ENCODE results near the gene COQ10B. TPM values are rescaled to one million over a fixed set of nuclear protein-coding genes. Genes with fewer than 3 reads are reported as not detected.
"Not testable (repeated sequence)": the region's sequence is repeated elsewhere in the genome, so short reads cannot be mapped to it uniquely, and the experiment has no call there.

Gene COQ10B
- 25.6 TPM for total RNA-seq
- long read RNA-seq, transcript COQ10B-201 (5 exons, 2,239 nt), result major isoform, 72 of 74 reads
- long read RNA-seq, partial matches to known transcripts, result 1 of 74 reads
- long read RNA-seq, other reads (novel, unspliced or antisense), result 1 of 74 reads

DNA sequence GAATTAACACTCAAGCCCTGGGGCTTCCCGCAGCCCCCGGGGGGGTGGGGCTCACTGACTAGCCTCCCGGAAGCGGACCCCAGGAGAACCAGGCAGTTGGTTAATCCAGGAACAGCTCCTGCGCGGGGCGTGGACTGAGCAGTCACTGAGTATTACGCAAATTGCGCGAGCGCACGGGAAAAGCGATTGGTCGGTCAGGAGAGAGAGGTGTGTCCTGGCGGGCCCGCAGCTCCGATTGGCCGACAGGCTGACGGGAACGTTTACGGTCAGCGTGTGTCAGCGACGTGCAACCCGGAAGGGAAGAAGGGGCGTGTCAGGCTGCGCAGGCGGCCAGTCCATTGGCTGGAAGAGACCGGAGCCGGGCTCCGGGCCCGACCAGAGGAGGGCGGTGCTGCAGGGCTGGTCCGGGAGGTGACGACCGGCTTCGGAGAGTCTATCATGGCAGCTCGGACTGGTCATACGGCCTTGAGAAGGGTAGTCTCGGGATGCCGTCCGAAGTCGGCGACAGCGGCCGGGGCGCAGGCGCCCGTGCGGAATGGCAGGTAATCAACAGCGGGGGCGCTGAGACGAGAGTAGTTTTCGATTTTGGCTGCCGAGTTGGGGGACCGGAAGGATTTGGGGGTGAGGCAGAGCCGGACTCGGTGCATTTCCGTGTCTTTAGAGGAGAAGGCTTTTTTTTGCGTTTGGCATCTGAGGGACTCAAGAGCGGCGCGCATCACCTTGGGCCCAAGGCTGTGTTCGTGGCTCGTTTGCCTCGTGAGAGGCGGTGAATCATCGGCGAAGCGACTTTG, at the start of gene COQ10B:
TSS of gene COQ10B (plus strand) at position 430 of the 791 bp plus-strand sequence. CDS start at position 439, 9 bp downstream.
- intact Hi-C loops (cut with micrococcal nuclease), result no loop called here
- peak; percentile 98 for ATAC-seq
- peak; percentile 99 for DNase-seq

DNA sequence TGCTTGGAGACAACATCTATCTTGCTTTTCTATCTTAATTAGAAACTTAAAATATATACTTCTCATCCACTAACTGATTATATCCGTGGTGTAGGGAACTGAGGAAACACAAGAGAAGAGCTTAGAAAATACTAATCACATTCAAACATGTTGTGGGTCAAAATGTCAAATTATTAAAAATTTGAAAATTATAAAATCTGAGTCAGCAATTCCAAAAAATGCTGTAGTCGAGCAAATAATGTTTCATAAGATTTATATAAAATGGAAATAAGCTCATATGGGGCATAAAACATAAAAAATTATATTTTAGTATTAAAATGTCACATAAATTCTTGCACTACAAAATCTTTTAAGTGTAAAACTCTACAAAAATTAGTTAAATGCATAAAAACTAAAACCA, 47.8 kb upstream of the COQ10B start:
- DNase-seq (no peak), ATAC-seq (no peak)
- intact Hi-C loops (cut with micrococcal nuclease), result loop anchor here (10.0 kb wide), 1 partner anchor 89 kb away; the partner anchor contains the start of gene HSPD1

DNA sequence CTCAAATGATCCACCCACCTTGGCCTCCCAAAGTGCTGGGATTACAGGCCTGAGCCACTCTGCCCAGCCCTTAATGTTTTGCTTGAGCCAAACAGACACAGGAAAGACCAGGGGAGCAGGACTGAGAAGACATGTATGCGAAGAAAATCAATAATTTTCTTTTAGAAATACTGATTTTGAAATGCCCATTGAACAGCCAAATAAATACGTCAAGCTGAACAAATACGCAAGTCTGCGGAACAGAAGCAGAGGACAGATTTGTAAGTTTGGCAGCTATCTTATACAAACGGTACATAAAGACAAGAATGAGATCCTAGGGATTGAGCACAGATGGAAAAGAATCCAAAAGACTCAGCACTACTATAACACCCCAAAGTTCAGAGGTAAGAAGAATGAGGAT, 39.3 kb upstream of the COQ10B start:
- intact Hi-C loops (cut with micrococcal nuclease), result no loop called here
- ATAC-seq, result no peak
- DNase-seq, result no peak

DNA sequence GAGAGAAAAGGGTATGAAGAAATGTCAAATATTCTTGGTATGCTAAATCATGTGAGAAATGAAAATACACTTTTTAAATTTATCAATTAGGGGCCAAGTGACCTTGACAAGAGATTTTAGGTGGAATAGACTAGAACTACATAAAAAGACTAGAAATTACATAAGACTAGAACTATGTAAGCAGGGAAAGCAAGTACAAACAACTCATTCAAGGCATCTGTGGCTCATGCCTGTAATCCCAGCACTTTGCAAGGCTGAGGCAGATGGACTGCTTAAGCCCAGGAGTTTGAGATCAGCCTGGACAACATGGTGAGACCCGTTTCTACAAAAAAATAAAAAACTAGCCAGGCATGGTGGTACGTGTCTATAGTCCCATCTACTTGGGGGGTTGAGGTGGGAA, 38.8 kb upstream of the COQ10B start:
- intact Hi-C loops (cut with micrococcal nuclease), result no loop called here
- ATAC-seq (no peak), DNase-seq (no peak)

DNA sequence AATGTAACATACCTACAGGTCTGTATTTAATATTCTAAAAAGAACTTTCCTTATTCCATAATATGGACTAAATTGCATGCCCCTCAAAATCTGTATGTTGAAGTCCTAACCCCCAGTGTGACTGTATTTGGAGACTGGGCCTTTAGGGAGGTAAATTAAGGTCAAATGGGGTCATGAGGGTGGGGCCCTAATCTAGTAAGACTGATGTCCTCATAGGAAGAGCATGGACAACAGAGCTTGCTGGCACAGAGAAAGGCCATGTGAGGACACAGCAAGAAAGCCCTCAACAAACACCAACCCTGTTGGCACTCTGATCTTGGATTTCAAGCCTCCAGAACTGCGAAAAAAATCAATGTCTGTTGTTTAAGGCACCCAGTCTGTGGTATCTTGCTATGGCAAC, 37.1 kb upstream of the COQ10B start:
- no peak for ATAC-seq
- DNase-seq, result no peak
- intact Hi-C loops (cut with micrococcal nuclease), result no loop called here

DNA sequence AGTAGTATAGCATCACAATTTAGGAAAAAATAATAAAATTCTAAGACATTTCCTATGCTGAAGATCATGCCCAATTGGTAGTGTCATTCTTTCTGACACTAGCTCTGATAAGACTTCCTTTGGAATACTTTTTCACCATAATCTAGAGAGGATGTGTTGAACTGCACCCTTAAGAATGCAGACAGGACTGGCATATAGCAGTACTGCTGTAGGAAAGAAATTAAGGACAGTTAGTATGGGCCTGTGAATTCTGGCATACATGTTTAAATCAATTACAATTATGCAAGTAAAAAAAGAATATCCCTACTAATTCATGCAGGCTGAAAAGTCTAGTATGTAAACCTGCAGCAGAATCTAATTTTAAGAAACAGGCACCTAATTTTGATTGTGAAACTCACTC, 33.9 kb upstream of the COQ10B start:
- DNase-seq (no peak), ATAC-seq (no peak)
- intact Hi-C loops (cut with micrococcal nuclease), result no loop called here

DNA sequence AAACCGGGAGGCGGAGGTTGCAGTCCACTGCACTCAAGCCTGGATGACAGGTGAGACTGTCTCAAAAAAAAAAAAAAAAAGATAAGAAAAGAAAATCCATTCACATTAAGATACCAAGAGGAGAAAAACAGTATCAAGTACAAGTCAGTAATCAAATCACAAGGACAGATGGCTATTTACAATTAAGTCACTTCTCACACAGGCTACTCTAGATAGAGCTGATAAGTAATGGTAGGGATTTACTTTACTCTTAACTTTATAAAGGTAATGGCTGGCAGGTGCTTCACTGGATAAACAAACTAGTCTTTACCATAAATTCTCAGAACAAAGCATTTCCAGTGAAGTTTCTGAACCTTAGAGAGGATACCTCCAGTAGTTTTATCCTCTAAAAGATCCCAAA, 30.0 kb upstream of the COQ10B start:
- intact Hi-C loops (cut with micrococcal nuclease), result no loop called here
- ATAC-seq, result no peak

DNA sequence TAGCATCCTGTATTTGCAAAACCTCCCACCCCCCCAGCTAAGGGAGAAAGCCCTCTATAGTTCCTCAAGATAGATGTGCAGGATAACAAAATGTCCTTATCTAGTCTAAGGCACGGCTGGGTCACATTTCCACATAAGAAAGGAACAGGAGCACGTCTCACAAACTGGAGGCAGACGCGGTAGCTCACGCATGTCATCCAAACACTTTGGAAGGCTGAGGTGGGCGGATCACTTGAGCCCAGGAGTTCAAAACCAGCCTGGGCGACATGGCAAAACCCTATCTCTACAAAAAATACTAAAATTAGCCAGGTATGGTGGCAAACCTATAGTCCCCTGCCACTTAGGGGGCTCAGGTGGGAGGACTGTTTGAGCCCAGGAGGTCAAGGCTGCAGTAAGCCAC, 27.8 kb upstream of the COQ10B start:
- ATAC-seq, result peak; percentile 10
- no peak for DNase-seq
- intact Hi-C loops (cut with micrococcal nuclease), result no loop called here

More for the DNA sequence above, 30.0 kb upstream of the COQ10B start:
- no peak for DNase-seq

DNA sequence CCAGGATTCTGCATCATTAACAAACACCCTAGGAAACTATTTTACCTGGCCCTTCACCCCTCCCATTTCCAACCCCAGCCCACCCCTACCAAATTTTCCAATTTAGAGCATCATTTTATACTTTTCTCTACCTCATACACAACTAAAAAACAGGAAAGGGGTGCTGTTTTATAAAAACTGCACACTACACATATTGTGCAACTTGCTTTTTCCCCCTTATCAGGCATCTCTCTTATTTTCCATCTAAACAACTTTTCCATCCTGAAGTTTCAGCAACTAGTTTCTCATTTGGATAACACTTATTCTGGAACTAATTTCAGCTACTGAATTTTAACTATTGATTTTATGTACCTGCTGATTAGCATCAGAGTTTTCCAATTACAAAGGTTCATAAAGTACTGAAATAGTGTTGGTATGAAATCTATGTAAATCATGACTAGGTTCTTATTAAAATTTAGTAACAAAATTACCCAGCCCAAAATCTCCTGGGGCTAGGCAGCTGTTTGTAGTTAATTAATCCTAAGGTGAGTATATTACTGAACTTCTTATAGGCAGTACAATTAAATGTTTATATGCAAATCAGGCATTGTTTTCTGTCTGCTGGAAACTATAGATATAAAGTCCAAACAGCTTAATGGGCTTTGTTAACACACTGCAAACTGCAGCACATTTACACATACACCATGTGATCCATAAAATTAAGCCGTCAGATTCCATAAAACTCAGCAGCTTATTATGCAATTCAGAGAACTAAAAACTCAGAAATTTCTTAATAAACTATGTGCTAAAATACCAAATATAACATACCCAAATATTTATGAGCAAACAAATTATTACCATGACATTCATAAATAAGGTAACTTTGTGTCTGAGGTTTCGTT, 26.4 kb upstream of the COQ10B start:
- DNase-seq, result no peak
- intact Hi-C loops (cut with micrococcal nuclease), result no loop called here
- no peak for ATAC-seq

DNA sequence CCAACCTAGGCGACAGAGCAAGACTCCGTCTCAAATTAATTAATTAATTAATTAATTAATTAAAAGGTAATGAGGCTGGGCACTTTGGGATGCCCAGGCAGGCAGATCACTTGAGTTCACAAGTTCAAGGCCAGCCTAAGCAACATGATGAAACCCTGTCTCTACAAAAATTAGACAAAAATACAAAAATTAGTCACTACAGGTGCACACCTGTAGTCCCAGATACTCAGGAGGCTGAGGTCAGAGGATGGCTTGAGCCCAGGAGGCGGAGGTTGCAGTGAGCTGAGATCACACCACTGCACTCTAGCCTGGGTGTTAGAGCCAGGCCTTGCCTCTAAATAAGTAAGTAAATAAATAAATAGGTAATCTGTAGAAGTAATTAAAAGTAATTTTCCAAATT, 25.4 kb upstream of the COQ10B start:
- DNase-seq (no peak), ATAC-seq (no peak)
- intact Hi-C loops (cut with micrococcal nuclease), result no loop called here

DNA sequence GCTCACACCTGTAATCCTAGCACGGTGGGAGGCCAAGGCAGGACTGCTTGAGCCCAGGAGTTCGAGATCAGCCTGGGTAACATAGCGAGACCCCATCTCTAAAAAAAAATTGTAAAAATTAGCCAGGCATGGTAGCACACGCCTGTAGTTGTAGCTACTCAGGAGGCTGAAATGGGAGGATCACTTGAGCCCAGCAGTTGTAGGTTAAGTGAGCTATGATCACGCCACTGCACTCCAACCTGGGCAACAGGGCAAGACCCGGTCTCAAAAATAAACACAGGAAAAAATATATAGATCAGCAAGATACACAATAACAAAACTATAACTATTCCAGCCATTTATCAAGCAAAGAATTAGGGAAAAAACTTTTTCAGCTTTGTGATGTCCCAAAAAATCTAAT, 21.5 kb upstream of the COQ10B start:
- no peak for ATAC-seq
- intact Hi-C loops (cut with micrococcal nuclease), result no loop called here

DNA sequence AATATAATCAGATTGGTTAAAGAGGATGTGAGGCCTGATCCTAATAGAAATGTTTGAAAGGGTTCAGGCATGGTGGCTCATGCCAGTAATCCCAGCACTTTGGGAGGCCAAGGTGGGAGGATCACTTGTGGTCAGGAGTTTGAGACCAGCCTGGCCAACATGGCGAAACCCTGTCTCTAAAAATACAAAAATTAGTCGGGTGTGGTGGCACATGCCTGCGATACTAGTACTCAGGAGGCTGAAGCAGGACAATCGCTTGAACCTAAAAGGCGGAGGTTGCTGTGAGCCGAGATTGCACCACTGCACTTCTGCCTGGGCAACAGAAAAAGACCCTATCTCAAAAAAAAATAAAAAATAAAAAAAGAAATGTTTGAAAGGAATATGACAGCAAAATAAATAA, 20.8 kb upstream of the COQ10B start:
- intact Hi-C loops (cut with micrococcal nuclease); ATAC-seq; DNase-seq: not testable (repeated sequence)

More for the DNA sequence above, 21.5 kb upstream of the COQ10B start:
- no peak for DNase-seq

DNA sequence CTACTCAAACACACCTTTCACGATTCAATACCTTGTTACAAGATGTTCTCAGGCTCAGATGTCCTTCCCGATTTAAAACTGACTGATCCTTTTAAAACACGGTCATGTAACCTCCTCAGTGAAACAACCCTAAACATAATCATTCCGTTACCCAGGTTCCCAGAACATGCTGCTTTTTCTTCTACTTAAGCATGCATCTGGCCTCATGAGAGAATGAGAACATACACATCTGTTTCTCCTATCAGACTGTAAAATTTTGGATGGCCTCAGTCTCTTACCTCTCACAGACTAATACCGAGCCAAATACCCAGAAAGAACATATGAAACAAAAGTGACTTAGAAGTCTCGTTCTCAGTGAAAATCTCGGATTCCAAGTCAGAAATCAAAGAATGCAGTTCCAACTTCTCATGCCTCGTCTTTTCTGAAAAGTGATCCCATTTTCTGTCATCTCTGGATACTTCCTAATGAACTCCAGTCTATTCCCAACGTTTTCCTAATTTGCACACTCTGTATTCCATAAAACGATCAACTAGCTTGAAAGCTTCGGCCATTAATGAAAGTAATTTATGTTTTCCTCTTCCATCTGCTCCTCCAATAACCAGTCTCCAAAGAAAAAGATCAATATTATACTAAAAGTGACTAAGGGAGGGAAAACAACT, 19.4 kb upstream of the COQ10B start:
- no peak for ATAC-seq
- DNase-seq, result no peak
- intact Hi-C loops (cut with micrococcal nuclease), result no loop called here

DNA sequence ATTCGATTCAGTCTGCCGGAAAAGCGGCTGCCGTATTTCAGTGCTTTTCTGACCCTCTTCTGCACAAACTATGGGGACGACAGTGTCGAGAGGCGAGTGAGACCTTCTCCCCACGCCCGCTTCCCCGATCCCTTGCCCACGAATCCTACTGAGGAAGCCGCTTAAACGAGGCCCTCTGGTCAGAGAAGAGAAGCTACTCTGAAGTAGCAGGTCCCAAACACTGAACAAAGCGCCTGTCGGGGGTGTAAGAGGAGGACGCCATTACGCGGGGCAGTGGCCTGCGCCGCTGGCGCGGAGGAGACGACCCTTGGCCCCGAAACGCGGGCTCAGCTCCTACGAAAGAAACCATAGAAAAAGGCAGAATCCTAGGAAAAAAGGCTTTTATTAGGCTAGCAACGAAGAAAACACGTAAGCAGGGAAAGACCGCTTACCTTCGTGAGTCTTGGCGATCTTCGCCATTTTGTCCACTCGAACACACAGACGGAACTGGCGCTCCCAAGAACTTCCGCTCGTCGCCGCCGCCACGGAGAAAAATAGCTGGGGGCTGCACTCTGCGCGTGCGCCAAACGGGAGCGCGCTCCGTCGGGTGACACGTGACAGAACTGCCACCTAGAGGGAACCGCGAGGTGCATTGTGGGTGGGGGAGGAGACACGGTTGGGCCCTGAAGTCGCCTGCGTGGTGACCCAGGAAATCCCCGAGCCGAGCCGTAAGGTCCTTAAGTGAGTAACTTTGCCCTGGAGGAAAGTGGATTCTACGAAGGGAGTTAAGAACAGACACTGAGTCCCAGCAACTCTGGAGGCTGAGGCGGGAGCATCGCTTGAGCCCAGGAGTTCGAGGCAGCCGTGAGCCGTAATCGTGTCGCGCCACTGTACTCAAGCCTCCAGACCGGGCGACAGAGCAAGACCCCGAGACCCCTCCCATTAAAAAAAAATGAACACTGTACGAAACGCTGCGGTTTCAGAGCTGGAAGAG, 18.5 kb upstream of the COQ10B start, which contains the start of gene SF3B1:
TSS of gene SF3B1 (minus strand) at position 488 of the 973 bp plus-strand sequence. CDS start at position 459, 29 bp downstream.
- intact Hi-C loops (cut with micrococcal nuclease), result no loop called here
- ATAC-seq, result peak; percentile 99
- DNase-seq, result peak; percentile 99

DNA sequence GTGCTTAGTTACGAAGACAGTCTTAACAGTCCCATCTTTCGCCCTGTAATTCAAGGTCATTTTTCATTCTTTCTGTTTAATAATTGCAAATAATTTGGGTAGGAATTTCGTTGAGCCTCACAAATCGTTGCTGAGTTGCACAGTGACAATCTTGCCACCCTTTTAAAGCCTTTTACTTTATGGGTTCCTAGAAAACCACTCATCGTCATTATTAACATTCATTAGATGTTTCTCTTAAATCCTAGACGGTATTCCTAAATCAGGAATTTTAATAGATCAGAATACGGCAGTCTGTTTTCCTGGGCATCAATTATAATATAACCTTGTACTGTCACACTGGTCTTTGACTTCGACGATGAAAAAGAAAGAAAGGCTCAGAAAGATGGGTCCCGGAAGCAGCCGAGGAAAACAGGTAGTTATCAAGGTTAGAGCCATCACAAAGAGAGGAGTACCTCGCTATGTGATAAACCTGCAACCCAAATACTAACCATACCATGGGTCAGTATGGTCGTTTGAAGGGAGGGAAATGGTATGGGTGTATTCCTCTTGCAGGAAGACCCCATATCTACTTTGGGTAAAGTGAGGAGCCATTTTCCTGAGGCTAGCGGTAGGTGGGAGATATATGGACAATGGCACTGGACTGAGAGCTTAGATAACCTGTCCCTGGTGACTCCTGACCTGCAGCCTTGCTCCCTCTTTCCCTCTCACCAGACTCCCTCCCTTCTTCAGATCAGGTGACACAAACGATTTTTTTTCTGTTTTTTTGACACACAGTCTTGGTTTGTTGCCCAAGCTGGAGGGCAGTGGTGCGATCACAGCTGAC, 17.5 kb upstream of the COQ10B start:
- DNase-seq (no peak), ATAC-seq (peak; percentile 24)
- intact Hi-C loops (cut with micrococcal nuclease), result no loop called here

DNA sequence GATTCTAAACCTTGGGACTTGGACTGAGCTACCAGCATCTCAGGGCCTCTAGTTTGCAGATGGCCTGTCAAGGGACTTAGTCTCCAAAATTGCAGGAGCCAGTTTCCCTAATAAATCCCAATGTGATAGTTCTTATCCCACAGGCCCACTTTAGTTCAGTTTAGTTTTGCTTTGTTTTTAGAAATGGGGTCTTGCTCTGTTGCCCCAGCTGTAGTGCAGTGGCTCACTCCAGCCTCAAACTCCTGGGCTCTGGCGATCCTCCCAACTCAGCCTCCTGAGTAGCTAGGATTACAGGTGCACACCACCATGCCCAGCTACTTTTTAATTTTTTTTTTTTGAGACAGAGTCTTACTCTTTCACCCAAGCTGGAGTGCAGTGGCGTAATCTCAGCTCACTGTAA, 16.0 kb upstream of the COQ10B start:
- no peak for DNase-seq
- intact Hi-C loops (cut with micrococcal nuclease), result no loop called here
- no peak for ATAC-seq

DNA sequence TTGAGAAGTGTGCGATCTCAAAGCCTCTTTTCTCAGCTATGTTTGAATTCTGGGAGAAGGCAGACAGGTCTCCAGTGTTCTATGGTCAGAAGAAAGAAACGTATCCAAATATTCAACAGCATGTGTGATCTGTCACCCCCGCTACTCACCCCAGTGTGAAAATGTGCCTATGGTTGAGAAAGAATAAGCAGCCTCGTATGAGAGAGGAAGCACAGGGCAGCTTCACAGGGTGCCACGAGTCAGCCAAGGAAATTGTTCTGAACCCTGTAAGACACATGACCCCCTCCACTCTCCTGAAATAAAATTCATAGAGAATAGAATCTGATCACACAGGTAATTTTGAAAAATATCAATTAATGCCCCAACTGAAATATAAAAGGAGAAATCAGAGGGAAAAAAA, 10.5 kb upstream of the COQ10B start:
- ATAC-seq, result peak; percentile 70
- intact Hi-C loops (cut with micrococcal nuclease), result no loop called here

More for the DNA sequence above, 10.5 kb upstream of the COQ10B start:
- no peak for DNase-seq

Measured in left ventricle myocardium superior (tissue), 1 donor.